Measurements from ENCODE around the gene TNFRSF1B. TPM values are rescaled to one million over a fixed set of nuclear protein-coding genes. Genes with fewer than 3 reads are reported as not detected.

Gene TNFRSF1B
- total and polyA plus RNA-seq, 9 of the 15 experiments (the other 6 are each of a cell fraction or from before 2014, with no cell fraction given): 8.8 to 91.3 (median 36.0) TPM

- no peak for TF ChIP-seq ZBTB34 (CRISPR knock-in tag; IDR thresholded peaks at IDR 0.05)
- peak; percentile 99 for TF ChIP-seq HMGXB4 (CRISPR knock-in tag; IDR thresholded peaks at IDR 0.05)
- no peak for TF ChIP-seq NFE2 (IDR thresholded peaks at IDR 0.05; ENCODE audit: low read depth)
- no peak for TF ChIP-seq KLF1 (tag; IDR thresholded peaks at IDR 0.05)
- TF ChIP-seq WHSC1 (IDR thresholded peaks at IDR 0.05; ENCODE audit: low read length): no peak
- no peak for TF ChIP-seq POLR2H (tag; IDR thresholded peaks at IDR 0.05; ENCODE audit: low read depth)
- TF ChIP-seq ZBTB17 (CRISPR knock-in tag; IDR thresholded peaks at IDR 0.05): peak; percentile 100
- TF ChIP-seq FOXO4 (CRISPR knock-in tag; IDR thresholded peaks at IDR 0.05): no peak
- TF ChIP-seq ZBTB49 (CRISPR knock-in tag; IDR thresholded peaks at IDR 0.05; ENCODE audit: borderline replicate concordance): no peak
- TF ChIP-seq RFX5 (IDR thresholded peaks at IDR 0.05; ENCODE audit: low read depth, low read length): no peak
- no peak for TF ChIP-seq SMARCB1 (IDR thresholded peaks at IDR 0.05; ENCODE audit: insufficient read length, low read depth)
- TF ChIP-seq MBD2 (IDR thresholded peaks at IDR 0.05; ENCODE audit: borderline replicate concordance, low read depth): no peak
- no peak for TF ChIP-seq ZNF197 (CRISPR knock-in tag; IDR thresholded peaks at IDR 0.05; ENCODE audit: low read depth)
- no peak for TF ChIP-seq SUPT5H (IDR thresholded peaks at IDR 0.05)
- no peak for TF ChIP-seq TSC22D4 (tag; IDR thresholded peaks at IDR 0.05)
- TF ChIP-seq NELFE (IDR thresholded peaks at IDR 0.05; ENCODE audit: insufficient read depth, insufficient read length): no peak
- no peak for TF ChIP-seq NBN (IDR thresholded peaks at IDR 0.05; ENCODE audit: low read depth)
- TF ChIP-seq HDAC3 (IDR thresholded peaks at IDR 0.05; ENCODE audit: borderline replicate concordance, partially characterized antibody): no peak
- no peak for TF ChIP-seq POLR2A (conservative IDR thresholded peaks at IDR 0.05)
- 0 out of 2 replicates have a peak, but pooled peaks have one; percentile 26 for TF ChIP-seq ZNF384 (IDR thresholded peaks at IDR 0.05; ENCODE audit: low read depth, low read length)
- no peak for TF ChIP-seq HNRNPUL1 (IDR thresholded peaks at IDR 0.05; ENCODE audit: low read length)
- TF ChIP-seq GABPB2 (CRISPR knock-in tag; conservative IDR thresholded peaks at IDR 0.05): no peak
- TF ChIP-seq ZNF124 (CRISPR knock-in tag; IDR thresholded peaks at IDR 0.05): no peak
- no peak for TF ChIP-seq HMG20A (CRISPR knock-in tag; conservative IDR thresholded peaks at IDR 0.05)
- no peak for TF ChIP-seq ARHGAP35 (IDR thresholded peaks at IDR 0.05; ENCODE audit: partially characterized antibody)
These were observed 63.2 kb downstream of the TNFRSF1B start, which contains the start of gene VPS13D (continued) for GRCh38 chr1:12229835-12230548.
